ENCODE measurements around the gene ZDHHC3.
"Not testable (repeated sequence)": the region's sequence is repeated elsewhere in the genome, so short reads cannot be mapped to it uniquely, and the experiment has no call there.

The ZDHHC3 gene

GRCh38 chr3:44963571-44964325 is 12.2 kb downstream of the ZDHHC3 start:
- no peak for DNase-seq (ENCODE audit: low read depth)

- no peak for DNase-seq (ENCODE audit: low read depth)
These were observed 13.2 kb downstream of the ZDHHC3 start for GRCh38 chr3:44962621-44963393.

- DNase-seq (ENCODE audit: low read depth): no peak
These were observed 14.1 kb downstream of the ZDHHC3 start for GRCh38 chr3:44961888-44962287.

- DNase-seq (ENCODE audit: low read depth): no peak
These were observed 15.5 kb downstream of the ZDHHC3 start for GRCh38 chr3:44960387-44961026.

GRCh38 chr3:44958386-44958785 is 17.6 kb downstream of the ZDHHC3 start:
- no peak for DNase-seq (ENCODE audit: low read depth)

GRCh38 chr3:44957986-44958385 is 18.0 kb downstream of the ZDHHC3 start:
- DNase-seq (ENCODE audit: low read depth): no peak

- DNase-seq (ENCODE audit: low read depth): no peak
These were observed 20.1 kb downstream of the ZDHHC3 start for GRCh38 chr3:44955917-44956316.

- no peak for DNase-seq (ENCODE audit: low read depth)
These were observed 21.0 kb downstream of the ZDHHC3 start for GRCh38 chr3:44954962-44955361.

GRCh38 chr3:44954304-44954703 is 21.7 kb downstream of the ZDHHC3 start:
- no peak for DNase-seq (ENCODE audit: low read depth)

- DNase-seq (ENCODE audit: low read depth): no peak
These were observed 23.3 kb downstream of the ZDHHC3 start for GRCh38 chr3:44952689-44953088.

GRCh38 chr3:44950275-44950734 is 25.7 kb downstream of the ZDHHC3 start:
- no peak for DNase-seq (ENCODE audit: low read depth)

- DNase-seq (ENCODE audit: low read depth): not testable (repeated sequence)
These were observed 26.2 kb downstream of the ZDHHC3 start for GRCh38 chr3:44949770-44950169.

GRCh38 chr3:44948239-44948638 is 27.7 kb downstream of the ZDHHC3 start:
- DNase-seq (ENCODE audit: low read depth): no peak

- DNase-seq (ENCODE audit: low read depth): no peak
These were observed 33.6 kb downstream of the ZDHHC3 start for GRCh38 chr3:44942202-44942921.

- no peak for DNase-seq (ENCODE audit: low read depth)
These were observed 36.4 kb downstream of the ZDHHC3 start for GRCh38 chr3:44939581-44940036.

- no peak for DNase-seq (ENCODE audit: low read depth)
These were observed 42.7 kb downstream of the ZDHHC3 start for GRCh38 chr3:44932986-44933944.

- no peak for DNase-seq (ENCODE audit: low read depth)
These were observed 43.7 kb downstream of the ZDHHC3 start for GRCh38 chr3:44932271-44932670.

- DNase-seq (ENCODE audit: low read depth): no peak
These were observed 44.2 kb downstream of the ZDHHC3 start for GRCh38 chr3:44931791-44932190.

GRCh38 chr3:44930911-44931310 is 45.1 kb downstream of the ZDHHC3 start:
- DNase-seq (ENCODE audit: low read depth): no peak

- no peak for DNase-seq (ENCODE audit: low read depth)
These were observed 46.2 kb downstream of the ZDHHC3 start for GRCh38 chr3:44929782-44930181.

GRCh38 chr3:44927371-44927770 is 48.6 kb downstream of the ZDHHC3 start:
- no peak for DNase-seq (ENCODE audit: low read depth)
